Heart left ventricle (tissue), 13 donors: ENCODE results near the gene TRMT44.

Experiments used
- CTCF ChIP-seq, 12 donors: fragments of 200-600 bp; sonication (generic) in 4 of 12; IDR thresholded peaks; one replicate each; pipeline versions ENCODE4 v1.5.0 to v1.8.0; 2018 to 2022; ENCODE audit warnings: antibody characterized with exemption in 12 of 12, mild to moderate bottlenecking in 5 of 12
- POLR2A ChIP-seq, 2 donors: fragments of 450-650 bp; IDR thresholded peaks; one replicate each; pipeline ENCODE4 v1.6.1; 2017; ENCODE audit warnings: antibody characterized with exemption in 2 of 2, mild to moderate bottlenecking in 2 of 2, moderate library complexity in 2 of 2
- donor health status: ischemic (EF 13 %, LVEDD 7.1; RV severe dilation, severe dysfunction).
- donor health status: DM: no; HTN: yes; CAD: no.
- donor health status: DM: no; HTN: no; CAD: no.
- donor health status: ischemic (EF 25% LVEDD 6.9; RV normal size, moderate dysfunction).
- donor health status: ischemic (EF 25% LVEDD 5.7; RV mildly dilated, moderate dysfunction).
- donor health status: ischemic (EF 35%, LVEDD 5.7; RV mildly dilated, moderate dysfunction).
- donor health status: nonischemic (EF 11% LVEDD 7.7; RV severe dilation, severe dysfunction).
- donor health status: DM: yes; HTN: yes; CAD: no.
- donor health status: PGD.
- donor health status: ischemic (EF 29% LVEDD 5.4; RV normal size, mild dysfunction).
- donor health status: nonischemic (EF 23%, LVEDD 6.1; RV moderate dilation, normal function).

DNA sequence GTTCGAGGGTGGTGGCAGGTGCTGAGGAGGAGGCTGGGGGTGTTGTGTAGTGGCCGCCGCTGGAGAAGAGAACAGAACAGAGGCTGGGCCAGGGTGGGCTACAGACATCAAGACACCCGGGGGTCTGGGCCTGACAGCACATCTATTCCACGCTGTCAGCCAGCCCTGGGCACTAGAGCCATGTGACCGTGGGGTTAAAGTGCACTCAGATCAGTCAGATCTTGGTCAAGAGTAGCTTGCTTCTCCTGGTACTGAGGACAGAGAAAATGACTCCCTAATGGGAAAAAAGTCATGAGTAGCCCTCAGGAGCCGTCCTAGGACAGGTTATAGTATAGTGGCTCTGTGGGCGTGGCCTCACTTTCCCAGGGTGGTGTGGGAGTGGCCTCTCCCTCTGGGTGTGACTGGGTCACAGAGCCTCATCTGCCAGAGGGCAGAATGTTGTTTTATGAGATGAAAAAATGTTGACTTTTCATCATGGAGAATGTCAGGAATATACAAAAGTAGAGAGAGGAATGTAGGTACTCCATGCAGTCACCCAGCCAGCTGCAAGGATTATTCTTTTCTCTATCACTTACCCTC, 19.4 kb downstream of the TRMT44 start:
- no peak for TF ChIP-seq CTCF (IDR thresholded peaks at IDR 0.05)
- no peak for TF ChIP-seq POLR2A (IDR thresholded peaks at IDR 0.05)
